ENCODE results near the gene PYDC1. TPM values are rescaled to one million over a fixed set of nuclear protein-coding genes. Genes with fewer than 3 reads are reported as not detected.

Gene PYDC1
- total RNA-seq (2021), result 1.9 to 9.5 TPM (median 6.1 TPM) in 3 replicates
- Bru-seq, nascent RNA, result percentile 33 among the genes with signal in this experiment
- long read RNA-seq, experiment 1, transcript PYDC1-201 (2 exons, 813 nt), result major isoform, 5 of 5 reads
- long read RNA-seq, experiment 1, partial matches to known transcripts, result 0 of 5 reads
- long read RNA-seq, experiment 1, other reads (novel, unspliced or antisense), result 0 of 5 reads
- long read RNA-seq, experiment 2, partial matches to known transcripts, result 0 of 3 reads
- long read RNA-seq, experiment 2, other reads (novel, unspliced or antisense), result 0 of 3 reads
- long read RNA-seq, experiment 3, result 0 reads

- H3K4me1 Mint-ChIP-seq, result peaks cover 30% of the 10 kb centered on the region
- POLR2A ChIA-PET, result interaction anchor here (0.5 to 2.0 kb wide), 5 partner anchors 36 to 263 kb away, joined by 3 to 9 read pairs (median 4); partner anchors contain the start of gene FUS
- DNase-seq (ENCODE audit: low spot score), result peak; percentile 61
- CTCF ChIA-PET, result interaction anchor here (0.5 to 4.9 kb wide), 21 partner anchors 11 to 244 kb away, joined by 3 to 41 read pairs (median 3); partner anchors contain the start of genes ARMC5, HSD3B7, KAT8 and PYCARD
- peak; percentile 31 for ATAC-seq
- H3K27me3 Mint-ChIP-seq (ENCODE audit: low read depth), result peaks cover 66% of the 10 kb centered on the region
- H3K27ac Mint-ChIP-seq, result no peak within 1 kb of the TSS
- no peaks in the 10 kb centered on the region for H3K36me3 Mint-ChIP-seq
- peak within 1 kb of the TSS; percentile 77 for H3K4me3 Mint-ChIP-seq
- H3K9me3 Mint-ChIP-seq, result no peaks in the 10 kb centered on the region
- TF ChIP-seq JAZF1 (CRISPR knock-in tag; IDR thresholded peaks at IDR 0.05) (no peak), STAT6 (CRISPR knock-in tag; conservative IDR thresholded peaks at IDR 0.05; ENCODE audit: low read depth) (no peak), NR1H2 (CRISPR knock-in tag; IDR thresholded peaks at IDR 0.05) (no peak), ZNF219 (CRISPR knock-in tag; IDR thresholded peaks at IDR 0.05; ENCODE audit: borderline replicate concordance) (no peak), NFATC4 (CRISPR knock-in tag; IDR thresholded peaks at IDR 0.05) (no peak), CBFB (CRISPR knock-in tag; IDR thresholded peaks at IDR 0.05; ENCODE audit: low read depth) (no peak), ZNF281 (CRISPR knock-in tag; IDR thresholded peaks at IDR 0.05) (no peak), CDX4 (CRISPR knock-in tag; IDR thresholded peaks at IDR 0.05; ENCODE audit: borderline replicate concordance) (no peak), TCF7 (CRISPR knock-in tag; IDR thresholded peaks at IDR 0.05; ENCODE audit: low read depth) (0 out of 2 replicates have a peak, but pooled peaks have one; percentile 72), FOXK1 (CRISPR knock-in tag; IDR thresholded peaks at IDR 0.05) (peak; percentile 73; the same call in 1 of the 2 replicates), ETV6 (CRISPR knock-in tag; IDR thresholded peaks at IDR 0.05) (no peak), NFE2L1 (CRISPR knock-in tag; IDR thresholded peaks at IDR 0.05) (peak; percentile 79; the same call in 1 of the 2 replicates), FOXP4 (CRISPR knock-in tag; IDR thresholded peaks at IDR 0.05) (peak; percentile 53; the same call in 1 of the 2 replicates), CTCF (IDR thresholded peaks at IDR 0.05) (no peak), MLX (CRISPR knock-in tag; IDR thresholded peaks at IDR 0.05) (no peak), PREB (CRISPR knock-in tag; IDR thresholded peaks at IDR 0.05; ENCODE audit: borderline replicate concordance) (no peak), ZNF532 (CRISPR knock-in tag; IDR thresholded peaks at IDR 0.05; ENCODE audit: borderline replicate concordance) (no peak)
These were observed at the start of gene PYDC1 for GRCh38 chr16:31216422-31217135. TSS of gene PYDC1 (minus strand) at chr16:31217135. CDS start at chr16:31217028, 107 bp downstream.

Data from WTC11 (cell line).